NCI-H1092 treated with DMSO at 0.1 percent for 48 hours (cell line): ENCODE measurements around the gene PARD6B.
"Not testable (repeated sequence)": the region's sequence is repeated elsewhere in the genome, so short reads cannot be mapped to it uniquely, and the experiment has no call there.

Experiments
- DNase-seq: peaks from one replicate; lab custom pipeline; 2025; lab: John Stamatoyannopoulos, UW

PARD6B gene

GRCh38 chr20:50703651-50704438, 27.5 kb upstream of the PARD6B start:
- DNase-seq = not testable (repeated sequence)

- no peak for DNase-seq
These were observed 26.9 kb upstream of the PARD6B start for GRCh38 chr20:50704514-50704913.

DNA sequence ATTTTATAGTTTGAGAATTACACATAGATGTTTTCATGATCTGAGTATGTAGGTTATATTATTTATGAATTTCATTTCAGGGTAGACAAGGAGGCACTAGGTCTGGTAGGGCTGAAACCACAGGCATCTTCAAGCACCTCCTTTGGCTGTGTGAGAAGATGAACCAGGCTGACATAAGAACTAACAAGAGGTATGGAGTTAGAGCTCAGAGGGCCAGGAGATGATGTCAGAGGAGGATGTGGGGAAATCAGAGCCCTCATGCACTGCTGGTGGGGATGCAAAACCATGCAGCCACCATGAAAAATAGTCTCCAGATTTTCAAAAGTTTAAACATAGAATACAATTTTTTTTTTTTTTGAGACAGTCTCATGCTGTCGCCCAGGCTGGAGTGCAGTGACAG, 26.4 kb upstream of the PARD6B start:
- DNase-seq = no peak

- no peak for DNase-seq
These were observed 22.3 kb upstream of the PARD6B start for GRCh38 chr20:50708845-50709635.

GRCh38 chr20:50709636-50709973, 21.8 kb upstream of the PARD6B start:
- DNase-seq = no peak

- no peak for DNase-seq
These were observed 20.8 kb upstream of the PARD6B start for GRCh38 chr20:50710492-50711063.

GRCh38 chr20:50711113-50711825, 20.1 kb upstream of the PARD6B start:
- DNase-seq = no peak

GRCh38 chr20:50712771-50713656, 18.4 kb upstream of the PARD6B start:
- no peak for DNase-seq

GRCh38 chr20:50713657-50714101, 17.7 kb upstream of the PARD6B start:
- no peak for DNase-seq

- not testable (repeated sequence) for DNase-seq
These were observed 17.0 kb upstream of the PARD6B start for GRCh38 chr20:50714426-50714825.

- DNase-seq = no peak
These were observed 15.7 kb upstream of the PARD6B start for GRCh38 chr20:50715694-50716093.

DNA sequence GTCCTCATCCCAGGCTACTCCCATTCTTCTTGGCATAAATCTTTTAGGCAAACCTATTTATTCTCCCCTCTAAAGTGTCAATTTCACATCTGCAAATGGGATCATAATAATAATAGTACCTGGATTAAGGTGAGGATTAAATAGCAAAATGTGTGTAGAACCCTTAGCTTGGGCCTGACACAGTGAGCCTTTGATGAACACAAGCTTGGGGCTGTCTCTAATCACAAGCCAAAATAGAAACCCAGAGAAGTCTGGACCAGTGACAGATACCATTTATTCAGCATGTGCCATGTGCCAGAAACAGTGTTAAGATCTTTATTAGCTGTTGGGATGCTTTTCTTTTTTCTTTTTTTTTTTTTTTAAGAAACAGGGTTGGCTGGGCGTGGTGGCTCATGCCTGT, 14.9 kb upstream of the PARD6B start:
- DNase-seq = no peak

GRCh38 chr20:50717312-50717711, 14.1 kb upstream of the PARD6B start:
- DNase-seq = no peak

DNA sequence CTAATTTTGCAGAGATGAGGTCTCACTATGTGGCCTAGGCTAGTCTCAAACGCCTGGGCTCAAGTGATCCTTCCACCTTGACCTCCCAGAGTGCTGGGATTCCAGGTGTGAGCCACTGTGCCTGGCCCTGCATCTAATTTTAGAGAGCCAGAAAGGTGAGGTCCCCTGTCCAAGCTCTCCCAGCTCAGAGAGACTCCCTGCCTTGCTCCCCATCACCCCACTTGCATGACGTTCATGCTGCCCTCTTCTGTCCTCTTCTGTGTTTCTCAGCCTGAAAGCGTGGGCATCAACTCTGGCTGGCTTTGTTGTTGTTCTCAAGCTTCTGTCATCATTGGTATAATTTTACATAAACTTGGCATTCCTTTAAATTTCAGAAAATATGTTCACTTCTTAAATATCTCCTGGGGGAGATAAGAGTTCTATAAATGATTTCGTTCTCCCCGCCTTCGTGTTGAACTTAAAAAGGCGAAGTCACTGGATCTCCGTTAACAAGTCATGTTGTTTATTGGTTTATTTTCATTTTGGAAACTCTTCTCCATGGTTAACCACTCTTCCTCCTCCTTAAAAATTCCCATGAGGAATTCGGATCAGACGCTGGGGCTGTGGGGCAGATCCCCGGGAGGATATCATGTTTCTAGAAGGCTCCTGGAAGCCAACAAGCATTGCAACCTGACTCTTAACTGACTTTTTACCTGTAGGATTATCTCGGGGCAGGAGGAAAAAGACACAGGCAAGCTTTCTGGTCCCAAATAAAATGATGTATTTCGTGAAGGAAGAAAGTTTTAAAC, 13.2 kb upstream of the PARD6B start:
- DNase-seq = no peak

GRCh38 chr20:50719328-50719727, 12.1 kb upstream of the PARD6B start:
- no peak for DNase-seq

DNA sequence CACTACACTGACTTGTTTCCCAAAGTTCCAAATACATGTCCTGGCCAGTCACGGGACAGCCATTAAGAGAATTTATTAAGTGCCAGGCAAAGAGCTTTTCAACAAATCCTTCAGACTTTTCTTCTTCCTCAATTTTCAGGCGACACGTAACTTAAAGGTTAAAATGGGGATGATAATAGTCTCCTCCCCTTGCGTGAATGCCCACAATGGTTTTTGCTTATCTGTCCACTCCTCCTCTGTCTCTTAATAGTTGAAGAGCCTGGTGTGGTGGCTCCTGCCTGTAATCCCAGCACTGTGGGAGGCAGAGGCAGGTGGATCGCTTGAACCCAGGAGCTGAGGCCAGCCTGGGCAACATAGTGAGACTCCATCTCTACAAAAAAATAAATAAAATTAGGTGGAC, 11.4 kb upstream of the PARD6B start:
- no peak for DNase-seq

DNA sequence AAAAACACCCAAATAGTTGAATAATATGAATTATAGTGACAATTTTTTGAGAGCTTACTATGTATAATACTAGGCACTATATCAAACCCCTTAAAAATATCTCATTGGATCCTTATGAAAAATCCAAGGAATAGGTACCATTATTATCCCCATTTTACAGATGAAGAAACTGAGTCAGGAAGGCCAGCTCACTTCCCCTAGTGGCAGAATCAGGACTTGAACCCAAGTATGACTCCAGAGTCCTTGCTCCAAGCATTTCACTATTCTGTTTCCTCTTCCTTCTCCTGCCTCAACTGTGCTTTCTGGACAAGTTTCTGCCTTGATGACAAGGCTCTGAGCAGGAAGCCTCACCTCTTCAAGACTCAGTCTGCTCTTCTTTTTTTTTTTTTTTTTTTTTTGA, 10.8 kb upstream of the PARD6B start:
- DNase-seq = no peak

DNA sequence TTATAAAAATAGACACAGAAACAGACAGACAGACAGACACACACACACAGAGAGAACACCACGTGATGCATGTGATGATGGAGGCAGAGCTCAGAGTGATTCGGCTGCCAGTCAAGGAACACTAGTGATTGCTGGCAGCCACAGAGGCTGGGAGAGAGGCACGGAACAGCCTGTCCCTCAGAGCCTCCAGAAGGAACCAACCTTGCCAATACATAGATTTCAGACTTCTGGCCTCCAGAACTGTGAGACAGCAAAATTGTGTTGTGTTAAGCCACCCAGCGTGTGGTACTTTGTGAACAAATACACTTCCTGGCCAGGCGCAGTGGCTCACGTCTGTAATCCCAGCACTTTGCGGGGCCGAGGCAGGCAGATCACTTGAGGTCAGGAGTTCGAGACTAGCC, 9.5 kb upstream of the PARD6B start:
- DNase-seq = no peak

DNA sequence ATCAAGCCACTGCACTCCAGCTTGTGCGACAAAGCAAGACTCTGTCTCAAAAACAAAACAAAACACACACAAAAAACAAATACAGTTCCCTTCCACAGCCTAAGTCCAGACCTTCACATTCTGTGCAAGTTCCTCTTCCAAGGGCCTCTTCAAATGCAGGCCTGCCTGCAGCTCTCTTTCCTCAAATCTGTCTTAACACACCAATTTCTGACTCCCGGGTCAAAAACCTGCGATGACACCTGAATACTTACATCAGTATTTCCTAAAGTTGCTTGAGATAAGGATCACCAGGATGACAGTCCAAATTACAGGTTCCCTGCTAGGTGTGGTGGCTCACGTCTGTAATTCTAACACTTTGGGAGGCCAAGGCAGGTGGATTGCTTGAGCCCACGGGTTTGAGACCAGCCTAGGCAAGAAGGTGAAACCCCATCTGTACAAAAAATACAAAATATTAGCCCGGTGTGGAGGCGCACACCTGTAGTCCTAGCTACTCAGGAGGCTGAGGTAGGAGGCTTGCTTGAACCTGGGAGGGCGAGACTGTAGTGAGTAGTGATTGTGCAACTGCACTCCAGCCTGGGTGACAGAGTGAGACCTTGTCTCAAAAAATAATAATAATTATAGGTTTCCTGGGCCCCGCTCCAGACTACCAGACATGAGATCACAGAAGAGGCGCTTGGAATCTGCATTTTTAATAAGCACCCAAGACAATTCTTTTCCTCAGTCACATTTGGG, 8.8 kb upstream of the PARD6B start:
- DNase-seq = no peak

DNA sequence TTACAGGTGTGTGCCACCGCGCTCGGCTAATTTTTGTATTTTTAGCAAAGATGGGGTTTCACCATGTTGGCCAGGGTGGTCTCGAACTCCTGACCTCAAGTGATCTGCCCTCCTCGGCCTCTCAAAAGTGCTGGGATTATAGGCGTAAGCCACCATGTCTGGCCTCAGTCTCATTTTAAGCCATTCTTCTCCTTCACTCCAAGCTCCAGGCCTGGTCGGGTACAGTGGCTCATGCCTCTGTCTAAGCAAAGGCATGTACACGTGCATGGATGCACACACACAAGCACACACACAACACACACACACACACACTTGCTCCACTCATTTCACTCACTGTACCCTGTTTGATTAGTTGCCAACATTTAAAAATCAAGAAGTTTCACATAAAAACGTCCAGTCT, 7.7 kb upstream of the PARD6B start:
- no peak for DNase-seq
